Omental fat pad (tissue), 4 donors: ENCODE results near the gene OR13D1. TPM values are rescaled to one million over a fixed set of nuclear protein-coding genes. Genes with fewer than 3 reads are reported as not detected.

Experiments
- ATAC-seq: fragments of 150-250 bp; one replicate; pipeline ENCODE4 v1.9.1; 2016; ENCODE audit warnings: mild to moderate bottlenecking, moderate library complexity; ENCODE audit not compliant: low FRiP score
- DNase-seq: peaks from one replicate; pipeline ENCODE4 v3.0.0-alpha.2; 2019; ENCODE audit warnings: low spot score
- CTCF ChIP-seq, 3 donors: fragments of 450-650 bp; IDR thresholded peaks; one replicate each; pipeline ENCODE4 v1.5.1; 2016 to 2017; ENCODE audit warnings: antibody characterized with exemption in 3 of 3, mild to moderate bottlenecking in 3 of 3, moderate library complexity in 2 of 3
- total RNA-seq, 4 donors: library from RNA; depleted of rRNA; stranded (reverse); fragments of >200 nt; gene quantifications; one replicate each; pipeline ENCODE4 v1.1.0, GENCODE V29; 2016

Gene OR13D1
- total RNA-seq, 4 donors from 2014 or later: not detected

GRCh38 chr9:104711604-104712003 lies 17.3 kb downstream of the OR13D1 start:
- no peak for ATAC-seq
- no peak for TF ChIP-seq CTCF (IDR thresholded peaks at IDR 0.05)
- DNase-seq: no peak

GRCh38 chr9:104725014-104725413 lies 30.7 kb downstream of the OR13D1 start:
- DNase-seq (no peak), ATAC-seq (no peak)
- no peak for TF ChIP-seq CTCF (IDR thresholded peaks at IDR 0.05)

- TF ChIP-seq CTCF (IDR thresholded peaks at IDR 0.05): no peak
- DNase-seq (no peak), ATAC-seq (no peak)
Observed at GRCh38 chr9:104738452-104738851, 44.1 kb downstream of the OR13D1 start.

- TF ChIP-seq CTCF (IDR thresholded peaks at IDR 0.05): no peak
- no peak for ATAC-seq
- DNase-seq: no peak
Observed at GRCh38 chr9:104740621-104741020, 46.3 kb downstream of the OR13D1 start.

GRCh38 chr9:104743376-104743985 lies 49.2 kb downstream of the OR13D1 start:
- DNase-seq (no peak), ATAC-seq (no peak)
- TF ChIP-seq CTCF (IDR thresholded peaks at IDR 0.05): no peak

Other genes with a start within 250 kb of the OR13D1 start
- not detected for gene OR13F1, start 190.3 kb upstream of the OR13D1 start, total RNA-seq
- gene OR13C4, start 167.3 kb upstream of the OR13D1 start, total RNA-seq: not detected
- not detected for gene OR13C3, start 157.7 kb upstream of the OR13D1 start, total RNA-seq
- gene OR13C8, start 125.3 kb upstream of the OR13D1 start, total RNA-seq: not detected
- gene OR13C5, start 95.1 kb upstream of the OR13D1 start, total RNA-seq: not detected
- gene OR13C2, start 88.9 kb upstream of the OR13D1 start, total RNA-seq: not detected
- gene OR13C9, start 76.3 kb upstream of the OR13D1 start, total RNA-seq: not detected
- gene NIPSNAP3A, start 53.2 kb downstream of the OR13D1 start, total RNA-seq: 10 to 100 TPM; 22.9 to 39.6 (median 29.6) TPM
- gene NIPSNAP3B, start 69.6 kb downstream of the OR13D1 start, total RNA-seq: 10 to 100 TPM in 3 of 4 donors, 1 to 10 TPM in 1; 7.1 to 16.1 (median 13.0) TPM
- gene ABCA1, start 233.6 kb downstream of the OR13D1 start, total RNA-seq: 100 to 1,000 TPM in 3 of 4 donors, 10 to 100 TPM in 1; 87.3 to 188 (median 124) TPM